Mesendoderm (in vitro differentiated cells): Measurements from ENCODE around the gene MRPL37.
"Not testable (repeated sequence)": the region's sequence is repeated elsewhere in the genome, so short reads cannot be mapped to it uniquely, and the experiment has no call there.

Source experiments
- DNase-seq: peaks from one replicate; pipeline ENCODE4 v3.0.0; 2013
- H2AK5ac ChIP-seq: 2 replicates; pipeline ENCODE4 v1.6.1; 2013; ENCODE audit warnings: low read length, inconsistent platforms
- H2BK120ac ChIP-seq: 2 replicates; pipeline ENCODE4 v1.6.1; 2013; ENCODE audit warnings: low read depth, mild to moderate bottlenecking, low read length, moderate library complexity, mixed read lengths
- H2BK15ac ChIP-seq: replicated peaks from 2 replicates; pipeline ENCODE4 v1.6.1; 2013; ENCODE audit warnings: low read depth, mild to moderate bottlenecking, moderate library complexity
- H2BK5ac ChIP-seq: 2 replicates; pipeline ENCODE4 v1.6.1; 2013; ENCODE audit warnings: low read length, inconsistent platforms
- H3K18ac ChIP-seq: 2 replicates; pipeline ENCODE4 v1.6.1; 2013; ENCODE audit warnings: mild to moderate bottlenecking, low read length, mixed read lengths
- H3K23ac ChIP-seq: one replicate; pipeline ENCODE4 v1.6.1; 2013; ENCODE audit warnings: low read length
- H3K27ac ChIP-seq: 2 replicates; pipeline ENCODE4 v1.5.1; 2013; ENCODE audit warnings: low read depth, mild to moderate bottlenecking, inconsistent platforms, low read length, moderate library complexity
- H3K27me3 ChIP-seq: 2 replicates; pipeline ENCODE4 v1.6.1; 2013; ENCODE audit warnings: low read length, control low read depth, mild to moderate bottlenecking, inconsistent platforms; ENCODE audit not compliant: insufficient read depth, poor library complexity
- H3K36me3 ChIP-seq: 2 replicates; pipeline ENCODE4 v1.6.1; 2013; ENCODE audit warnings: low read length, inconsistent platforms; ENCODE audit not compliant: control insufficient read depth, insufficient read depth
- H3K4ac ChIP-seq: one replicate; pipeline ENCODE4 v1.6.1; 2013; ENCODE audit warnings: low read depth, mild to moderate bottlenecking, low read length, moderate library complexity
- H3K4me1 ChIP-seq: 2 replicates; pipeline ENCODE4 v1.6.1; 2013; ENCODE audit warnings: low read depth, low read length, inconsistent platforms; ENCODE audit not compliant: control insufficient read depth
- H3K4me2 ChIP-seq: 2 replicates; pipeline ENCODE4 v1.6.1; 2013; ENCODE audit warnings: low read length
- H3K4me3 ChIP-seq: 2 replicates; pipeline ENCODE4 v1.5.1; 2013; ENCODE audit warnings: mild to moderate bottlenecking, low read length
- H3K56ac ChIP-seq: one replicate; pipeline ENCODE4 v1.6.1; 2013; ENCODE audit warnings: low read length
- H3K79me1 ChIP-seq: 2 replicates; pipeline ENCODE4 v1.6.1; 2013; ENCODE audit warnings: low read length, inconsistent platforms
- H3K79me2 ChIP-seq: 2 replicates; pipeline ENCODE4 v1.6.1; 2013; ENCODE audit warnings: mild to moderate bottlenecking, low read length; ENCODE audit not compliant: control insufficient read depth, insufficient read depth
- H3K9ac ChIP-seq: 2 replicates; pipeline ENCODE4 v1.6.1; 2013; ENCODE audit warnings: low read length, inconsistent platforms
- H4K5ac ChIP-seq: one replicate; pipeline ENCODE4 v1.6.1; 2013; ENCODE audit warnings: low read length
- H4K8ac ChIP-seq: one replicate; pipeline ENCODE4 v1.6.1; 2013; ENCODE audit warnings: low read depth, mild to moderate bottlenecking, control low read depth, low read length, moderate library complexity
- WGBS: extraction: QIAGEN DNeasy Blood & Tissue Kit; methylation state at CpG from one replicate; pipeline ENCODE4 v1.1.7; 2013; ENCODE audit warnings: low lambda C conversion rate, missing lambda C conversion rate; ENCODE audit not compliant: insufficient coverage; ENCODE audit errors: extremely low coverage; 5-methylcytosine and 5-hydroxymethylcytosine counted together

The MRPL37 gene

DNA sequence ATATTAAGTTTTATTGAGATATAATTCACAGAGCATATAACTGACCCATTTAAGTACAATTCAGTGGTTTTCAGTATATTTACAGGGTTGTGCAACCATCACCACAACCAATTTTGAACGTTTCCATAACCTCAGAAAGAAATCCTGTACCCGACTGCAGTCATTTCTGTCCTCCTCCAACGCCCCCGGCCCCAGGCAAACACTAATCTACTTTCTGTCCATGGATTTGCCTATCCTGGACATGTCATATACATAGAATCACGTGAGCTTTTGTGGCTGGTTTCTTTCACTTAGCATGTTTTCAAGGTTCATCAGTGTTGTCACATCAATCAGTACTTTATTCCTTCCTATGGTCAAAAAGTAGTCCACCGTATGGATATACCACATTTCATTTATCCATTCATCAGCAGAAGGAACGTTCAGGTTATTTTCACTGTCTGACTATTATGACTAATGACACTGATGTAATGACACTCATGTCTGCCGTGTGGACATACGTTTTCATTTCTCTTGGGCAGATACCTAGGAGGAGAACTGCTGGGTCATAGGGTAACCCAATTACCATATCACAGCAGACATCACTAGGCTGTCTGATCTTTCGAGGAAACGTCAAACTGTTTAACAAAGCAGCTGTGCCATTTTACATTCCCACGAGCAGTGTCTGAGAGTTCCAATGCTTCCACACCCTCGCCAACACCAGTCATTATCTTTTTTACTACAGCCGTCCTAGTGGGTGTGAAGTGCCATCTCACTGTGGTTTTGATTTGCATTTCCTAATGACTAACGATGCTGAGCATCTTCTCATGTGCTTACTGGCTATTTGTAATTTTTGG is 30.8 kb downstream of the MRPL37 start:
- no peak for DNase-seq
- Histone ChIP-seq H4K5ac (no peak overlapping the region), H3K4me2 (no peak overlapping the region), H3K79me1 (no peaks in the 10 kb centered on the region), H2BK15ac (no peak overlapping the region), H3K23ac (no peak overlapping the region), H3K9ac (no peak overlapping the region), H3K79me2 (no peaks in the 10 kb centered on the region), H3K4ac (no peak overlapping the region), H4K8ac (no peak overlapping the region), H3K27me3 (no peaks in the 10 kb centered on the region), H3K18ac (no peak overlapping the region), H3K27ac (no peak overlapping the region), H2BK5ac (no peak overlapping the region), H3K56ac (no peak overlapping the region), H2BK120ac (no peak overlapping the region), H3K4me1 (no peaks in the 10 kb centered on the region), H2AK5ac (no peak overlapping the region), H3K36me3 (peaks cover 7% of the 10 kb centered on the region), H3K4me3 (no peak overlapping the region)
- WGBS = no CpG with 5 or more reads among the region's 15 CpGs

DNA sequence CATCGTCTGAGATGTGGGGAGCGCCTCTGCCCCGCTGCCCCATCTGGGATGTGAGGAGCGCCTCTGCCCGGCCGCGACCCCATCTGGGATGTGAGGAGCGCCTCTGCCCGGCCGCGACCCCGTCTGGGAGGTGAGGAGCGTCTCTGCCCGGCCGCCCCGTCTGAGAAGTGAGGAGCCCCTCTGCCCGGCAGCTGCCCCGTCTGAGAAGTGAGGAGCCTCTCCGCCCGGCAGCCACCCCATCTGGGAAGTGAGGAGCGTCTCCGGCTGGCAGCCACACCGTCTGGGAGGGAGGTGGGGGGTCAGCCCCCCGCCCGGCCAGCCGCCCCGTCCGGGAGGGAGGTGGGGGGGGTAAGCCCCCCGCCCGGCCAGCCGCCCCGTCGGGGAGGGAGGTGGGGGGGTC is 33.2 kb downstream of the MRPL37 start:
- WGBS = no CpG with 5 or more reads among the region's 33 CpGs
- not testable (repeated sequence) for H3K79me1 ChIP-seq
- H3K36me3 ChIP-seq = peaks cover 14% of the 10 kb centered on the region

DNA sequence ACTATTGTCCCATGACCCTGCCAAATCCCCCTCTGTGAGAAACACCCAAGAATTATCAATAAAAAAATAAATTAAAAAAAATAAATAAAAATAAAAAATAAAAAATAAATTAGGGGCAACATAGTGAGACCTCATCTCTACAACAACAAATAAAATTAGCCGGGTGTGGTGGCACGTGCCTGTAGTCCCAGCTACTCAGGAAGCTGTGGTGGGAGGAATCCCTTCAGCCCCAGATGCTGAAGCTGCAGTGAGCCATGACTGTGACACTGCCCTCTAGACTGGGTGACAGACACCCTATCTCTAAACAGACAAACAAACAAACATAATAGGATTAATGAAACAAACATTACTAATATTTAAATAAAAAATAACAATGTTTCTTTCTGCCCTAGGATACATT is 34.3 kb downstream of the MRPL37 start:
- no peaks in the 10 kb centered on the region for H3K27me3 ChIP-seq
- no peak overlapping the region for H3K4ac ChIP-seq
- no peaks in the 10 kb centered on the region for H3K79me2 ChIP-seq
- no peak overlapping the region for H3K56ac ChIP-seq
- no peak for DNase-seq
- no peak overlapping the region for H3K23ac ChIP-seq
- H2BK15ac ChIP-seq = no peak overlapping the region
- H2BK120ac ChIP-seq = no peak overlapping the region
- no peak overlapping the region for H2AK5ac ChIP-seq
- no peaks in the 10 kb centered on the region for H3K79me1 ChIP-seq
- no peak overlapping the region for H3K9ac ChIP-seq
- H3K4me2 ChIP-seq = no peak overlapping the region
- H4K5ac ChIP-seq = no peak overlapping the region
- no peak overlapping the region for H3K4me3 ChIP-seq
- H3K4me1 ChIP-seq = no peaks in the 10 kb centered on the region
- no peak overlapping the region for H2BK5ac ChIP-seq
- no peak overlapping the region for H3K18ac ChIP-seq
- no peak overlapping the region for H4K8ac ChIP-seq
- no CpG with 5 or more reads among the region's 2 CpGs for WGBS
- peaks cover 17% of the 10 kb centered on the region for H3K36me3 ChIP-seq
- H3K27ac ChIP-seq = no peak overlapping the region

More for the DNA sequence above, 33.2 kb downstream of the MRPL37 start:
- H3K18ac ChIP-seq, H3K27ac ChIP-seq, H2BK5ac ChIP-seq, H4K8ac ChIP-seq, H3K23ac ChIP-seq, H3K4me3 ChIP-seq, DNase-seq, H2BK120ac ChIP-seq, H3K27me3 ChIP-seq, H3K56ac ChIP-seq, H2BK15ac ChIP-seq, H4K5ac ChIP-seq, H3K9ac ChIP-seq, H3K79me2 ChIP-seq, H3K4me2 ChIP-seq, H3K4me1 ChIP-seq, H3K4ac ChIP-seq, H2AK5ac ChIP-seq: not testable (repeated sequence)

DNA sequence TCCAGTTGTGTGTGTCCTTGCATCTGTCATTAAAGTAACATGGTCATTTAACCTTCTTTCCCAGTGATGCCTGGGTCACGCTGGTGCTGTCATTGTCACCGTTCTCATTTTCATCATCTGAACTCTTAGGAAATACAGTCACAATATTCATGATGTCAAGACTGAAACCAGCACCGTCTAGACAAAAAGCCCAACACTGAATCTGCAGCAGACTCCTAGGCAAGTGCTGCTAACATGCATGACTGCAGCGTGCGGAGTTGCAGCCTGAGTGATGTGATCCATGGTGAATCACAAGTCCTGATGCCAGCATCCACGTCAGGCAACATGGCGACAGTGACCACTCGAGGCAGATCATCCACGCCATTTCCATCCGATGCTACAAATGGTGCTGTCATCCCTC is 37.6 kb downstream of the MRPL37 start:
- H3K23ac ChIP-seq = no peak overlapping the region
- H3K27me3 ChIP-seq = no peaks in the 10 kb centered on the region
- H3K79me2 ChIP-seq = no peaks in the 10 kb centered on the region
- no peak overlapping the region for H3K18ac ChIP-seq
- DNase-seq = no peak
- no peaks in the 10 kb centered on the region for H3K79me1 ChIP-seq
- H3K27ac ChIP-seq = no peak overlapping the region
- no peak overlapping the region for H2BK5ac ChIP-seq
- H3K9ac ChIP-seq = no peak overlapping the region
- no peak overlapping the region for H3K4me2 ChIP-seq
- peaks cover 18% of the 10 kb centered on the region for H3K36me3 ChIP-seq
- no peaks in the 10 kb centered on the region for H3K4me1 ChIP-seq
- no peak overlapping the region for H3K56ac ChIP-seq
- no peak overlapping the region for H2BK15ac ChIP-seq
- no peak overlapping the region for H4K8ac ChIP-seq
- no CpG with 5 or more reads among the region's 10 CpGs for WGBS
- no peak overlapping the region for H2BK120ac ChIP-seq
- no peak overlapping the region for H3K4ac ChIP-seq
- no peak overlapping the region for H3K4me3 ChIP-seq
- no peak overlapping the region for H2AK5ac ChIP-seq
- H4K5ac ChIP-seq = no peak overlapping the region

DNA sequence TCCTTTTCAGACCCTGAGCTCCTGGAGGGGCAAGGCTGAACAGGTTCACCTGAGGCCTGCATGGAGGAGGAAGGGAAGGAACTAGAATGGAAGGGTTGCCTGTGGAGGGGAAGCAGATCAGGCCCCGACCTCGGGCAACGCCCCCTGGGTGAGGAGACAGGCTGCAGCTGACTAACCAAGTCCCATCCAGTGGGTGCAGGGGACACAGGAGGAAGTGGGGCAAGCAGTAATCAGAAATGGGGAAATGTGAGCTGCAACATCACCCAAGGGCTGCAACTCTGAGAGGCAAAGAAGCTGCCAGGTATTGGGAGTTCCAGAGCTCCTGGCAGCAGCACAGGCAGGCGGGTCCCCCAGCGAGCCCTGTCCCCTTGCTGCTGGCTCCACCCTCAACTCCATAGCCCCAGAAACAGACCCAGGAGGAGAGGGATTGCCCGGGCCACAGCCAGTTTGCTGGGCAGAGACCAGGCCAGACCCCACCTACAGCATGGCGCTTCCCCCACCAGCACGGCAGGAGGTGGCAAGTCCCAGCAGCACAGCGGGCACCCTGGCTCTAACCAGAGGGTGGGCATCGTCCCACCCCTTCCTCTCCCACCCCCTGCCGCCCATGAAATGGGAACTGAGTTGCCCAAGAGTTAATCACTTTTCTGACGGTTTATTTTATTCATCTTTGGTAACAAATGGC is 38.5 kb downstream of the MRPL37 start:
- no peak overlapping the region for H3K27ac ChIP-seq
- H3K79me1 ChIP-seq = no peaks in the 10 kb centered on the region
- no peak overlapping the region for H3K4ac ChIP-seq
- H2AK5ac ChIP-seq = no peak overlapping the region
- no peak overlapping the region for H3K18ac ChIP-seq
- H3K4me3 ChIP-seq = no peak overlapping the region
- no peak overlapping the region for H3K23ac ChIP-seq
- H3K79me2 ChIP-seq = no peaks in the 10 kb centered on the region
- H3K4me1 ChIP-seq = no peaks in the 10 kb centered on the region
- no peak overlapping the region for H3K4me2 ChIP-seq
- H3K27me3 ChIP-seq = no peaks in the 10 kb centered on the region
- H3K36me3 ChIP-seq = peaks cover 19% of the 10 kb centered on the region
- no peak overlapping the region for H2BK5ac ChIP-seq
- H3K9ac ChIP-seq = no peak overlapping the region
- H4K8ac ChIP-seq = no peak overlapping the region
- H2BK120ac ChIP-seq = no peak overlapping the region
- H2BK15ac ChIP-seq = no peak overlapping the region
- no peak overlapping the region for H4K5ac ChIP-seq
- H3K56ac ChIP-seq = no peak overlapping the region
- no peak for DNase-seq
- WGBS = no CpG with 5 or more reads among the region's 12 CpGs
